A549 (cell line): ENCODE results near the gene TIGD2. TPM values are rescaled to one million over a fixed set of nuclear protein-coding genes. Genes with fewer than 3 reads are reported as not detected.

Source experiments
- ATAC-seq, 2 experiments: fragments of 200-7000 bp in 1 of 2; fragments of >200 bp in 1 of 2; cut with Nextera tagmentation in 1 of 2; cut with Tn5 transposase in 1 of 2; 3 replicates each; pipeline versions ENCODE4 v1.8.0 to v1.9.1; 2018 to 2020; ENCODE audit warnings: mild to moderate bottlenecking in 1 of 2, moderate library complexity in 1 of 2
- CTCF ChIA-PET: fragments of 300-600 bp; sonication (Branson Sonifier 250); formaldehyde crosslinking; extraction: SDS; loops from one replicate; lab custom pipeline; 2021; ENCODE audit warnings: antibody characterized with exemption, inconsistent platforms; lab: Yijun Ruan, JAX
- POLR2A ChIA-PET: fragments of 350-600 bp; formaldehyde crosslinking; extraction: SDS; loops from one replicate; lab custom pipeline; 2021; ENCODE audit warnings: antibody characterized with exemption, inconsistent platforms; lab: Yijun Ruan, JAX
- DNase-seq, 2 experiments: peaks; one replicate each; pipeline versions ENCODE4 v3.0.0 to v3.0.0-alpha.2; 2011 to 2016; ENCODE audit warnings: low read depth in 1 of 2, low spot score in 1 of 2
- FAIRE-seq: peaks from 2 replicates; lab custom pipeline; 2011; peaks lifted over from hg19 to GRCh38; lab: Jason Lieb, UNC
- H3K27ac ChIP-seq, 2 experiments: fragments of >200 bp; sonication (Bioruptor Twin); formaldehyde crosslinking; 3 replicates each; pipeline ENCODE4 v1.5.1; 2016 to 2017
- H3K4me1 ChIP-seq: fragments of >200 bp; sonication (Bioruptor Twin); formaldehyde crosslinking; 3 replicates; pipeline ENCODE4 v1.6.1; 2016
- H3K4me2 ChIP-seq: fragments of >200 bp; sonication (Bioruptor Twin); formaldehyde crosslinking; 3 replicates; pipeline ENCODE4 v1.6.1; 2016
- H3K4me3 ChIP-seq: fragments of >200 bp; sonication (Bioruptor Twin); formaldehyde crosslinking; 3 replicates; pipeline ENCODE4 v1.5.1; 2016
- H3K9me3 ChIP-seq: fragments of >200 bp; sonication (Bioruptor Twin); formaldehyde crosslinking; 3 replicates; pipeline ENCODE4 v1.6.1; 2016
- ATOH8 ChIP-seq: fragments of 250-450 bp; sonication (Bioruptor Pico); IDR thresholded peaks from 2 replicates; pipeline ENCODE4 v1.5.0; 2020; ENCODE audit warnings: low read depth, mild to moderate bottlenecking, moderate library complexity
- BHLHE40 ChIP-seq: IDR thresholded peaks from 2 replicates; pipeline ENCODE4 v1.6.1; 2012; ENCODE audit warnings: low read depth, low read length, inconsistent platforms
- CBX8 ChIP-seq: fragments of 200-600 bp; sonication (generic); IDR thresholded peaks from 2 replicates; pipeline ENCODE4 v1.6.1; 2016
- CEBPB ChIP-seq, 2 experiments: fragments of >200 bp in 1 of 2; sonication (Bioruptor Twin) in 1 of 2; formaldehyde crosslinking in 1 of 2; IDR thresholded peaks; 2 replicates each; pipeline ENCODE4 v1.6.1; 2012 to 2016
- CHD2 ChIP-seq: fragments of 150-350 bp; IDR thresholded peaks from 2 replicates; pipeline ENCODE4 v1.6.1; 2014; ENCODE audit warnings: low read length; ENCODE audit not compliant: partially characterized antibody
- CHD4 ChIP-seq: fragments of 200-600 bp; sonication (generic); IDR thresholded peaks from 2 replicates; pipeline ENCODE4 v1.6.1; 2016; ENCODE audit warnings: antibody characterized with exemption, mild to moderate bottlenecking, borderline replicate concordance
- EHMT2 ChIP-seq: fragments of 200-600 bp; sonication (generic); IDR thresholded peaks from 2 replicates; pipeline ENCODE4 v1.6.1; 2016; ENCODE audit warnings: antibody characterized with exemption, low read depth, mild to moderate bottlenecking, moderate library complexity
- FOSL2 ChIP-seq, 2 experiments: fragments of 450-650 bp in 1 of 2; fragments of >200 bp in 1 of 2; sonication (Bioruptor Twin) in 1 of 2; formaldehyde crosslinking; IDR thresholded peaks; 2 replicates each; pipeline versions ENCODE4 v1.5.0 to v1.6.1; 2016 to 2020; ENCODE audit warnings: mild to moderate bottlenecking in 1 of 2, moderate library complexity in 1 of 2
- GATA3 ChIP-seq: IDR thresholded peaks from 2 replicates; pipeline ENCODE4 v1.6.1; 2012; ENCODE audit warnings: borderline replicate concordance
- HES2 ChIP-seq: fragments of >200 bp; sonication (Bioruptor Twin); formaldehyde crosslinking; IDR thresholded peaks from 2 replicates; pipeline ENCODE4 v1.6.1; 2016
- HEYL ChIP-seq: fragments of 250-450 bp; sonication (Bioruptor Pico); IDR thresholded peaks from 2 replicates; pipeline ENCODE4 v1.8.0; 2021; ENCODE audit warnings: mild to moderate bottlenecking, moderate library complexity
- HMGXB4 ChIP-seq: fragments of 250-450 bp; sonication (Bioruptor Pico); IDR thresholded peaks from 2 replicates; pipeline ENCODE4 v1.5.0; 2021; ENCODE audit warnings: mild to moderate bottlenecking, moderate library complexity, borderline replicate concordance
- HOXA7 ChIP-seq: fragments of 250-450 bp; sonication (Bioruptor Pico); IDR thresholded peaks from 2 replicates; pipeline ENCODE4 v1.5.0; 2020; ENCODE audit warnings: mild to moderate bottlenecking, moderate library complexity
- HOXB13 ChIP-seq: fragments of 250-450 bp; sonication (Bioruptor Pico); IDR thresholded peaks from 2 replicates; pipeline ENCODE4 v1.5.0; 2020; ENCODE audit warnings: low read depth, mild to moderate bottlenecking, moderate library complexity
- HOXB5 ChIP-seq: fragments of 250-450 bp; sonication (Bioruptor Pico); IDR thresholded peaks from 2 replicates; pipeline ENCODE4 v1.5.0; 2020; ENCODE audit warnings: mild to moderate bottlenecking, moderate library complexity
- KDM1A ChIP-seq: fragments of 200-600 bp; sonication (generic); IDR thresholded peaks from 2 replicates; pipeline ENCODE4 v1.6.1; 2016; ENCODE audit warnings: low read depth, mild to moderate bottlenecking
- MAFK ChIP-seq: fragments of 450-650 bp; IDR thresholded peaks from 2 replicates; pipeline ENCODE4 v1.6.1; 2014; ENCODE audit not compliant: partially characterized antibody
- MAX ChIP-seq: IDR thresholded peaks from 2 replicates; pipeline ENCODE4 v1.6.1; 2012
- MAZ ChIP-seq: fragments of 150-350 bp; IDR thresholded peaks from 2 replicates; pipeline ENCODE4 v1.6.1; 2014; ENCODE audit warnings: antibody characterized with exemption, low read depth, low read length, borderline replicate concordance
- POLR2A ChIP-seq: IDR thresholded peaks from 2 replicates; pipeline ENCODE4 v1.6.1; 2012; ENCODE audit warnings: mild to moderate bottlenecking, low read length
- POLR2AphosphoS2 ChIP-seq: conservative IDR thresholded peaks from 2 replicates; pipeline ENCODE4 v1.6.1; 2012; ENCODE audit warnings: low read length, improper control_type of control experiment, inconsistent platforms
- RARB ChIP-seq: fragments of 250-450 bp; sonication (Bioruptor Pico); IDR thresholded peaks from 2 replicates; pipeline ENCODE4 v1.8.0; 2021; ENCODE audit warnings: mild to moderate bottlenecking, moderate library complexity
- RCOR1 ChIP-seq: fragments of 150-350 bp; IDR thresholded peaks from 2 replicates; pipeline ENCODE4 v1.6.1; 2014; ENCODE audit warnings: antibody characterized with exemption, low read length, low read depth
- RNF2 ChIP-seq: fragments of 200-600 bp; sonication (generic); IDR thresholded peaks from 2 replicates; pipeline ENCODE4 v1.6.1; 2016; ENCODE audit warnings: low read depth, mild to moderate bottlenecking, antibody characterized with exemption, moderate library complexity, borderline replicate concordance
- SMC3 ChIP-seq: fragments of >200 bp; sonication (Bioruptor Twin); formaldehyde crosslinking; IDR thresholded peaks from 3 replicates; pipeline ENCODE4 v1.6.1; 2018; ENCODE audit warnings: inconsistent platforms
- TFCP2L1 ChIP-seq: fragments of 250-450 bp; sonication (Bioruptor Pico); IDR thresholded peaks from 2 replicates; pipeline ENCODE4 v1.5.0; 2021; ENCODE audit warnings: mild to moderate bottlenecking
- ZSCAN20 ChIP-seq: fragments of 250-450 bp; sonication (Bioruptor Pico); IDR thresholded peaks from 2 replicates; pipeline ENCODE4 v1.8.0; 2022; ENCODE audit warnings: mild to moderate bottlenecking, moderate library complexity
- WGBS: methylation state at CpG from one replicate; pipeline ENCODE4 v1.1.6; 2017; ENCODE audit errors: missing lambda C conversion rate; 5-methylcytosine and 5-hydroxymethylcytosine counted together
- polyA plus RNA-seq, 4 experiments: library from polyadenylated mRNA; depleted of rRNA in 3 of 4; stranded (reverse); fragments of >200 nt; fragmentation: RNase III in 1 of 4; extraction: RNeasy Plus Mini Kit Qiagen cat#74134 plus additional on column Dnase treatment in 1 of 4; gene quantifications; 2 replicates in 3 of 4; 3 replicates in 1 of 4; pipeline ENCODE4 v1.2.3, GENCODE V29; 2011 to 2017

The TIGD2 gene
- polyA plus RNA-seq, 2 of the 4 experiments (the other 2 are of a cell fraction) = 6.6 to 10.7 TPM

GRCh38 chr4:89119836-89120235 lies 8.5 kb downstream of the TIGD2 start:
- CTCF ChIA-PET = no interaction called here
- 74% methylated on average over 3 of the region's 3 CpGs for WGBS

GRCh38 chr4:89121387-89122068 lies 10.2 kb downstream of the TIGD2 start:
- no peak for TF ChIP-seq CHD4
- TF ChIP-seq HMGXB4 = no peak
- no peak for TF ChIP-seq TFCP2L1
- TF ChIP-seq HEYL = no peak
- TF ChIP-seq MAZ = no peak
- no peak for TF ChIP-seq POLR2A
- TF ChIP-seq RARB = no peak
- TF ChIP-seq ATOH8 (CRISPR knock-in tag) = no peak
- TF ChIP-seq HOXB13 = no peak
- ATAC-seq (peak; percentile 23 to 53; a peak in 3 of 6 replicates), DNase-seq (no peak), FAIRE-seq (no peak)
- Histone ChIP-seq H3K9me3 (no peaks in the 10 kb centered on the region), H3K4me2 (peak overlapping the region; percentile 70), H3K27ac (peak overlapping the region; percentile 86 to 87), H3K4me3 (no peak overlapping the region), H3K4me1 (peaks cover 83% of the 10 kb centered on the region)
- ChIA-PET POLR2A (no interaction called here), CTCF (no interaction called here)
- WGBS = 53% methylated on average over 3 of the region's 3 CpGs

More at GRCh38 chr4:89119836-89120235, 8.5 kb downstream of the TIGD2 start:
- TF ChIP-seq HOXA7 (CRISPR knock-in tag) = no peak
- TF ChIP-seq RCOR1 = no peak
- TF ChIP-seq CHD2 = no peak
- TF ChIP-seq FOSL2 (IDR thresholded peaks at IDR 0.05) = no peak
- peak; percentile 50; the same call in 1 of the 2 replicates for TF ChIP-seq FOSL2 (CRISPR knock-in tag; IDR thresholded peaks at IDR 0.05)
- TF ChIP-seq CBX8 = no peak
- TF ChIP-seq MAX = no peak
- Histone ChIP-seq H3K4me1 (peaks cover 70% of the 10 kb centered on the region), H3K9me3 (no peaks in the 10 kb centered on the region), H3K4me2 (peak overlapping the region; percentile 50), H3K27ac (peak overlapping the region; percentile 86 to 87), H3K4me3 (no peak overlapping the region)
- no peak for DNase-seq
- no peak for ATAC-seq
- POLR2A ChIA-PET = no interaction called here
- FAIRE-seq = no peak

GRCh38 chr4:89123451-89123851 lies 12.1 kb downstream of the TIGD2 start:
- no peak overlapping the region for H3K4me3 ChIP-seq
- 14% methylated on average over 5 of the region's 5 CpGs for WGBS
- TF ChIP-seq EHMT2 (no peak), GATA3 (peak; percentile 36; the same call in 1 of the 2 replicates), ZSCAN20 (no peak), HOXB5 (CRISPR knock-in tag) (no peak), RNF2 (no peak), CHD4 (no peak), MAX (no peak), HOXB13 (no peak), CEBPB (IDR thresholded peaks at IDR 0.05) (peak in 1 of 2 experiments; percentile 26; a peak in 1 of 4 replicates), SMC3 (0 out of 3 replicates have a peak, but pooled peaks have one; percentile 9), KDM1A (no peak), HES2 (no peak), POLR2A (no peak), POLR2AphosphoS2 (no peak), MAFK (peak; percentile 84), BHLHE40 (no peak), FOSL2 (IDR thresholded peaks at IDR 0.05) (no peak), FOSL2 (CRISPR knock-in tag; IDR thresholded peaks at IDR 0.05) (peak; percentile 73)
- no peaks in the 10 kb centered on the region for H3K9me3 ChIP-seq
- DNase-seq (peak in 1 of 2 experiments; percentile 77), ATAC-seq (peak; percentile 57 to 70; a peak in 5 of 6 replicates), FAIRE-seq (no peak)
- H3K4me2 ChIP-seq = peak overlapping the region; percentile 70
- ChIA-PET POLR2A (interaction anchor here (1.2 to 1.3 kb wide), 2 partner anchors 12 kb away, joined by 3 to 4 read pairs; no protein-coding TSS in a partner anchor), CTCF (interaction anchor here (0.6 to 1.3 kb wide), 2 partner anchors 18 to 169 kb away, joined by 3 read pairs; no protein-coding TSS in a partner anchor)
- H3K27ac ChIP-seq = peak overlapping the region; percentile 86 to 87
- peaks cover 78% of the 10 kb centered on the region for H3K4me1 ChIP-seq
